Prostate gland (tissue), 2 donors: ENCODE results near the gene HDAC4. TPM values are rescaled to one million over a fixed set of nuclear protein-coding genes. Genes with fewer than 3 reads are reported as not detected.

ENCODE experiments used
- DNase-seq: peaks from one replicate; pipeline ENCODE4 v3.0.0-alpha.2; 2019; ENCODE audit warnings: low spot score
- H3K27ac ChIP-seq, 2 donors: fragments of 200-600 bp; sonication (generic); 2 replicates each; pipeline ENCODE4 v1.5.1; 2017 to 2019
- H3K27me3 ChIP-seq: fragments of 200-600 bp; sonication (generic); replicated peaks from 2 replicates; pipeline ENCODE4 v1.5.1; 2019; ENCODE audit not compliant: insufficient read depth
- H3K36me3 ChIP-seq, 2 donors: fragments of 200-600 bp; sonication (generic); 1 replicate in 1 of 2; 2 replicates in 1 of 2; pipeline versions ENCODE4 v1.5.1 to v1.8.1; 2017 to 2019
- H3K4me1 ChIP-seq: fragments of 200-600 bp; sonication (generic); replicated peaks from 2 replicates; pipeline ENCODE4 v1.5.1; 2019
- H3K4me3 ChIP-seq, 2 donors: fragments of 200-600 bp; sonication (generic); 2 replicates each; pipeline ENCODE4 v1.5.1; 2017 to 2019
- H3K9me3 ChIP-seq: fragments of 200-600 bp; sonication (generic); 2 replicates; pipeline ENCODE4 v1.5.1; 2017
- CTCF ChIP-seq, 4 experiments: fragments of 200-600 bp in 2 of 4; fragments of 450-650 bp in 2 of 4; sonication (generic) in 2 of 4; IDR thresholded peaks; 1 replicate in 3 of 4; 2 replicates in 1 of 4; pipeline ENCODE4 v1.5.1; 2016 to 2019; ENCODE audit warnings: antibody characterized with exemption in 4 of 4, mild to moderate bottlenecking in 2 of 4, moderate library complexity in 2 of 4
- POLR2A ChIP-seq: fragments of 450-650 bp; IDR thresholded peaks from one replicate; pipeline ENCODE4 v1.6.1; 2016; ENCODE audit warnings: antibody characterized with exemption, mild to moderate bottlenecking
- POLR2AphosphoS5 ChIP-seq: sonication (generic); formaldehyde crosslinking; IDR thresholded peaks from one replicate; pipeline ENCODE4 v1.6.1; 2017; ENCODE audit warnings: antibody characterized with exemption
- WGBS: methylation state at CpG from one replicate; pipeline ENCODE4 v1.1.5; 2018; 5-methylcytosine and 5-hydroxymethylcytosine counted together
- intact Hi-C: fragments of 100-400 bp; cut with DNase I; formaldehyde crosslinking; loops from one replicate; pipeline ENCODE4 v1.14.2; 2022
- total RNA-seq, 2 donors: library from RNA; depleted of rRNA; stranded (reverse); fragments of >200 nt; gene quantifications; one replicate each; pipeline ENCODE4 v1.1.0, GENCODE V29; 2016

HDAC4 gene
- total RNA-seq, 2 donors from 2014 or later: 41.8 to 44.2 TPM

- TF ChIP-seq POLR2AphosphoS5: no peak
- TF ChIP-seq CTCF (IDR thresholded peaks at IDR 0.05): no peak
- no peak for TF ChIP-seq POLR2A
- H3K27me3 ChIP-seq: no peaks in the 10 kb centered on the region
- no peaks in the 10 kb centered on the region for H3K36me3 ChIP-seq
- 87% methylated on average over 8 of the region's 8 CpGs for WGBS
- intact Hi-C loops: no loop called here
- peaks cover 10% of the 10 kb centered on the region for H3K4me1 ChIP-seq
- no peak for DNase-seq
- H3K9me3 ChIP-seq: no peaks in the 10 kb centered on the region
- no peak overlapping the region for H3K27ac ChIP-seq
- H3K4me3 ChIP-seq: no peak overlapping the region
Observed at GRCh38 chr2:239261356-239261755, 139.5 kb downstream of the HDAC4 start.

- peaks cover 10% of the 10 kb centered on the region for H3K4me1 ChIP-seq
- intact Hi-C loops: no loop called here
- H3K4me3 ChIP-seq: no peak overlapping the region
- no peaks in the 10 kb centered on the region for H3K9me3 ChIP-seq
- WGBS: 95% methylated on average over 21 of the region's 21 CpGs
- no peaks in the 10 kb centered on the region for H3K36me3 ChIP-seq
- DNase-seq: no peak
- TF ChIP-seq POLR2AphosphoS5 (no peak), POLR2A (no peak), CTCF (IDR thresholded peaks at IDR 0.05) (no peak)
- H3K27me3 ChIP-seq: no peaks in the 10 kb centered on the region
- no peak overlapping the region for H3K27ac ChIP-seq
Observed at GRCh38 chr2:239260546-239261327, 140.1 kb downstream of the HDAC4 start.

- Histone ChIP-seq H3K4me3 (no peak overlapping the region), H3K36me3 (no peaks in the 10 kb centered on the region), H3K4me1 (peaks cover 3% of the 10 kb centered on the region), H3K9me3 (no peaks in the 10 kb centered on the region), H3K27me3 (no peaks in the 10 kb centered on the region), H3K27ac (no peak overlapping the region)
- WGBS: 80% methylated on average over 16 of the region's 18 CpGs
- intact Hi-C loops: no loop called here
- DNase-seq: no peak
- TF ChIP-seq POLR2AphosphoS5 (no peak), POLR2A (no peak), CTCF (IDR thresholded peaks at IDR 0.05) (no peak)
Observed at GRCh38 chr2:239259603-239260298, 141.1 kb downstream of the HDAC4 start.

GRCh38 chr2:239259173-239259572 lies 141.6 kb downstream of the HDAC4 start:
- Histone ChIP-seq H3K27ac (no peak overlapping the region), H3K9me3 (no peaks in the 10 kb centered on the region), H3K4me3 (no peak overlapping the region), H3K4me1 (no peaks in the 10 kb centered on the region), H3K27me3 (no peaks in the 10 kb centered on the region), H3K36me3 (no peaks in the 10 kb centered on the region)
- DNase-seq: no peak
- WGBS: 92% methylated on average over 4 of the region's 4 CpGs
- intact Hi-C loops: no loop called here
- TF ChIP-seq POLR2A: no peak

- WGBS: 92% methylated on average over 8 of the region's 8 CpGs
- Histone ChIP-seq H3K4me3 (no peak overlapping the region), H3K27me3 (no peaks in the 10 kb centered on the region), H3K27ac (no peak overlapping the region), H3K36me3 (no peaks in the 10 kb centered on the region), H3K9me3 (no peaks in the 10 kb centered on the region), H3K4me1 (no peaks in the 10 kb centered on the region)
- TF ChIP-seq POLR2A: no peak
- TF ChIP-seq POLR2AphosphoS5: no peak
- intact Hi-C loops: no loop called here
- DNase-seq: no peak
Observed at GRCh38 chr2:239258248-239258647, 142.6 kb downstream of the HDAC4 start.
